GM12878 (cell line): ENCODE data around the gene GLB1L. TPM values are rescaled to one million over a fixed set of nuclear protein-coding genes. Genes with fewer than 3 reads are reported as not detected.

Experiments
- BACH1 ChIP-seq: fragments of 450-650 bp; IDR thresholded peaks from 2 replicates; pipeline ENCODE4 v1.6.1; 2017; ENCODE audit warnings: mild to moderate bottlenecking, borderline replicate concordance
- CBFB ChIP-seq: IDR thresholded peaks from 2 replicates; pipeline ENCODE4 v1.6.1; 2016; ENCODE audit warnings: antibody characterized with exemption, low read depth
- CREB1 ChIP-seq: IDR thresholded peaks from 2 replicates; pipeline ENCODE4 v1.6.1; 2012; ENCODE audit warnings: low read depth, mild to moderate bottlenecking, inconsistent platforms
- FOXK2 ChIP-seq: fragments of 450-650 bp; IDR thresholded peaks from 2 replicates; pipeline ENCODE4 v1.6.1; 2017; ENCODE audit warnings: mild to moderate bottlenecking, moderate library complexity
- MXI1 ChIP-seq: fragments of 150-350 bp; IDR thresholded peaks from 2 replicates; pipeline ENCODE4 v1.6.1; 2011; ENCODE audit warnings: low read depth, mild to moderate bottlenecking, inconsistent platforms, low read length, improper control_type of control experiment
- POLR2A ChIP-seq: IDR thresholded peaks from 2 replicates; pipeline ENCODE4 v1.6.1; 2011; ENCODE audit warnings: low read depth, mild to moderate bottlenecking, low read length
- POLR2AphosphoS5 ChIP-seq: IDR thresholded peaks from 2 replicates; pipeline ENCODE4 v1.6.1; 2011; ENCODE audit warnings: mild to moderate bottlenecking, low read length, inconsistent platforms
- RB1 ChIP-seq: fragments of 450-650 bp; formaldehyde crosslinking; IDR thresholded peaks from 2 replicates; pipeline ENCODE4 v1.6.1; 2017; ENCODE audit warnings: mild to moderate bottlenecking, borderline replicate concordance
- RCOR1 ChIP-seq: conservative IDR thresholded peaks from 2 replicates; pipeline ENCODE4 v1.6.1; 2012; ENCODE audit warnings: low read depth, low read length, improper control_type of control experiment
- SMARCA5 ChIP-seq: fragments of 450-650 bp; IDR thresholded peaks from 2 replicates; pipeline ENCODE4 v1.6.1; 2017; ENCODE audit warnings: mild to moderate bottlenecking
- YY1 ChIP-seq: IDR thresholded peaks from 2 replicates; pipeline ENCODE4 v1.6.1; 2011; ENCODE audit warnings: low read depth, mild to moderate bottlenecking, low read length
- polyA plus RNA-seq, 11 experiments: library from polyadenylated mRNA; depleted of rRNA in 4 of 11; unstranded in 6 of 11; stranded (reverse) in 5 of 11; fragments of >200 nt; fragmentation: Nextera tagmentation in 4 of 11; fragmentation: Illumina TruSeq in 1 of 11; extraction: Ambion mirVana in 4 of 11; extraction: Trizol in 1 of 11; gene quantifications; 1 replicate in 1 of 11; 2 replicates in 10 of 11; pipeline versions ENCODE4 v1.2.1 to v1.2.3, GENCODE V29; 2011 to 2016; ENCODE audit warnings: inconsistent platforms in 2 of 11, missing spikeins in 2 of 11, low read depth in 1 of 11
- total RNA-seq, 4 experiments: library from RNA; depleted of rRNA in 3 of 4; stranded (reverse); fragments of >200 nt in 3 of 4; fragmentation: Illumina TruSeq in 1 of 4; extraction: Trizol in 1 of 4; gene quantifications; 2 replicates each; pipeline versions ENCODE4 v1.2.1 to v1.2.3, GENCODE V29; 2013 to 2021
- TF ChIP-seq, protein P1 (sequence below): fragments of 450-650 bp; formaldehyde crosslinking; IDR thresholded peaks from 2 replicates; pipeline ENCODE4 v1.4.0; 2020; ENCODE audit warnings: mild to moderate bottlenecking, moderate library complexity
- TF ChIP-seq, protein P2 (sequence below): fragments of 450-650 bp; IDR thresholded peaks from 2 replicates; pipeline ENCODE4 v1.6.1; 2017; ENCODE audit warnings: mild to moderate bottlenecking, moderate library complexity
- TF ChIP-seq, protein P3 (sequence below): fragments of 450-650 bp; IDR thresholded peaks from 2 replicates; pipeline ENCODE4 v1.6.1; 2016; ENCODE audit warnings: mild to moderate bottlenecking
- TF ChIP-seq, protein P4 (sequence below): fragments of 450-650 bp; conservative IDR thresholded peaks from 2 replicates; pipeline ENCODE4 v1.6.1; 2017; ENCODE audit warnings: mild to moderate bottlenecking, moderate library complexity
- TF ChIP-seq, protein P5 (sequence below): IDR thresholded peaks from 2 replicates; pipeline ENCODE4 v1.6.1; 2011; ENCODE audit warnings: mild to moderate bottlenecking, low read depth, low read length, moderate library complexity; ENCODE audit not compliant: insufficient replicate concordance

GLB1L gene
- total and polyA plus RNA-seq, 10 of the 15 experiments (the other 5 are each of a cell fraction or from before 2014, with no cell fraction given): 0.29 to 4.6 (median 2.7) TPM

DNA sequence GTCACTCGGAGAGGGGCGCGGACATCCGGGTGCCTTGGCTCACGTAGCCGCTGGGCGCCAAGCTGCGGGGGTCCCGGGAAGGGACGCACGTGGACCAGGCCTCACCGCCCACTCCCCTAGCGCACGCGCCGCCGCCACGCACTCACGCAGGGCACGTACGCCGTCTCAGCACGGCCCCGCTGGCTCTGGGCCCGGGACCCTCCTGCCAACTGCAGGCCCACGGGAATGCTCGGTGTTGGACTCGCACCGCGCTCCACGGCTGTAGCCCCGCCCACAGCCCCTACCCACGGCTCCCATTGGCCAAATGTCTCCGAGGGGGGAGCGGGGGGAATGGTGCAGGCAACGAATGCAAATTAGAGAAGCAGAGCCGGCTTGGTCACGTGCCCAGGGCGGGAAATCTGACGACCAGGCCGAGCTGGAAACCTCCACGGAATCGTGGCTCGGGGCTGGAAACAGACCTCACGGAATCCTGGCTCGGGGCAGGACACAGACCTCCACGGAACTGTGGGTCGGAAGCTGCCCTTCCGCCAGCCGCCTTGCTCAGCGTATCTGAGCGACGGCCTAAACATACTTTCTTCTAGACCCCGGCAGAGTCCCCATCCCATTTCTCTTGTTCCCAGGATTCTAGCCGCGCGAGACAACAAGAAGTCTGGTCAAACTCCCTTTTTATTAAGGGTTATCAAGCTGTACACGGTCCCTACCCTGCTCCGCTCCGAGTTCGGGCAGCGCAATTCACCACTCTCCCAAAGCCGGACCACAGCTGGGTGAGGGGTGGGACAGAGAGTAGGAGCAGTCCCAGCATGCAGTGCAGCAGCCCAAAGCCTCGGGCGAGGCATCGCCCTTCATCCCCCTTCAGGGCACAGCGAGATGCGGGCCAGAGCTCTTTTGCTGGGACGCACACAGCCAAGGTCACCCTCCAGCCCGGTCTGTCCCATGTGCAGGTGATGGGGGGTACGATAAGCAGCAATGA is 26.2 kb downstream of the GLB1L start, which contains the start of gene ABCB6 (continued):
- TF ChIP-seq, protein P1, sequence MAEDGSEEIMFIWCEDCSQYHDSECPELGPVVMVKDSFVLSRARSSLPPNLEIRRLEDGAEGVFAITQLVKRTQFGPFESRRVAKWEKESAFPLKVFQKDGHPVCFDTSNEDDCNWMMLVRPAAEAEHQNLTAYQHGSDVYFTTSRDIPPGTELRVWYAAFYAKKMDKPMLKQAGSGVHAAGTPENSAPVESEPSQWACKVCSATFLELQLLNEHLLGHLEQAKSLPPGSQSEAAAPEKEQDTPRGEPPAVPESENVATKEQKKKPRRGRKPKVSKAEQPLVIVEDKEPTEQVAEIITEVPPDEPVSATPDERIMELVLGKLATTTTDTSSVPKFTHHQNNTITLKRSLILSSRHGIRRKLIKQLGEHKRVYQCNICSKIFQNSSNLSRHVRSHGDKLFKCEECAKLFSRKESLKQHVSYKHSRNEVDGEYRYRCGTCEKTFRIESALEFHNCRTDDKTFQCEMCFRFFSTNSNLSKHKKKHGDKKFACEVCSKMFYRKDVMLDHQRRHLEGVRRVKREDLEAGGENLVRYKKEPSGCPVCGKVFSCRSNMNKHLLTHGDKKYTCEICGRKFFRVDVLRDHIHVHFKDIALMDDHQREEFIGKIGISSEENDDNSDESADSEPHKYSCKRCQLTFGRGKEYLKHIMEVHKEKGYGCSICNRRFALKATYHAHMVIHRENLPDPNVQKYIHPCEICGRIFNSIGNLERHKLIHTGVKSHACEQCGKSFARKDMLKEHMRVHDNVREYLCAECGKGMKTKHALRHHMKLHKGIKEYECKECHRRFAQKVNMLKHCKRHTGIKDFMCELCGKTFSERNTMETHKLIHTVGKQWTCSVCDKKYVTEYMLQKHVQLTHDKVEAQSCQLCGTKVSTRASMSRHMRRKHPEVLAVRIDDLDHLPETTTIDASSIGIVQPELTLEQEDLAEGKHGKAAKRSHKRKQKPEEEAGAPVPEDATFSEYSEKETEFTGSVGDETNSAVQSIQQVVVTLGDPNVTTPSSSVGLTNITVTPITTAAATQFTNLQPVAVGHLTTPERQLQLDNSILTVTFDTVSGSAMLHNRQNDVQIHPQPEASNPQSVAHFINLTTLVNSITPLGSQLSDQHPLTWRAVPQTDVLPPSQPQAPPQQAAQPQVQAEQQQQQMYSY (CRISPR knock-in tag): 0 out of 2 replicates have a peak, but pooled peaks have one; percentile 2
- TF ChIP-seq, protein P2, sequence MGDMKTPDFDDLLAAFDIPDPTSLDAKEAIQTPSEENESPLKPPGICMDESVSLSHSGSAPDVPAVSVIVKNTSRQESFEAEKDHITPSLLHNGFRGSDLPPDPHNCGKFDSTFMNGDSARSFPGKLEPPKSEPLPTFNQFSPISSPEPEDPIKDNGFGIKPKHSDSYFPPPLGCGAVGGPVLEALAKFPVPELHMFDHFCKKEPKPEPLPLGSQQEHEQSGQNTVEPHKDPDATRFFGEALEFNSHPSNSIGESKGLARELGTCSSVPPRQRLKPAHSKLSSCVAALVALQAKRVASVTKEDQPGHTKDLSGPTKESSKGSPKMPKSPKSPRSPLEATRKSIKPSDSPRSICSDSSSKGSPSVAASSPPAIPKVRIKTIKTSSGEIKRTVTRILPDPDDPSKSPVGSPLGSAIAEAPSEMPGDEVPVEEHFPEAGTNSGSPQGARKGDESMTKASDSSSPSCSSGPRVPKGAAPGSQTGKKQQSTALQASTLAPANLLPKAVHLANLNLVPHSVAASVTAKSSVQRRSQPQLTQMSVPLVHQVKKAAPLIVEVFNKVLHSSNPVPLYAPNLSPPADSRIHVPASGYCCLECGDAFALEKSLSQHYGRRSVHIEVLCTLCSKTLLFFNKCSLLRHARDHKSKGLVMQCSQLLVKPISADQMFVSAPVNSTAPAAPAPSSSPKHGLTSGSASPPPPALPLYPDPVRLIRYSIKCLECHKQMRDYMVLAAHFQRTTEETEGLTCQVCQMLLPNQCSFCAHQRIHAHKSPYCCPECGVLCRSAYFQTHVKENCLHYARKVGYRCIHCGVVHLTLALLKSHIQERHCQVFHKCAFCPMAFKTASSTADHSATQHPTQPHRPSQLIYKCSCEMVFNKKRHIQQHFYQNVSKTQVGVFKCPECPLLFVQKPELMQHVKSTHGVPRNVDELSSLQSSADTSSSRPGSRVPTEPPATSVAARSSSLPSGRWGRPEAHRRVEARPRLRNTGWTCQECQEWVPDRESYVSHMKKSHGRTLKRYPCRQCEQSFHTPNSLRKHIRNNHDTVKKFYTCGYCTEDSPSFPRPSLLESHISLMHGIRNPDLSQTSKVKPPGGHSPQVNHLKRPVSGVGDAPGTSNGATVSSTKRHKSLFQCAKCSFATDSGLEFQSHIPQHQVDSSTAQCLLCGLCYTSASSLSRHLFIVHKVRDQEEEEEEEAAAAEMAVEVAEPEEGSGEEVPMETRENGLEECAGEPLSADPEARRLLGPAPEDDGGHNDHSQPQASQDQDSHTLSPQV: no peak
- TF ChIP-seq POLR2AphosphoS5: peak; percentile 88
- TF ChIP-seq, protein P3, sequence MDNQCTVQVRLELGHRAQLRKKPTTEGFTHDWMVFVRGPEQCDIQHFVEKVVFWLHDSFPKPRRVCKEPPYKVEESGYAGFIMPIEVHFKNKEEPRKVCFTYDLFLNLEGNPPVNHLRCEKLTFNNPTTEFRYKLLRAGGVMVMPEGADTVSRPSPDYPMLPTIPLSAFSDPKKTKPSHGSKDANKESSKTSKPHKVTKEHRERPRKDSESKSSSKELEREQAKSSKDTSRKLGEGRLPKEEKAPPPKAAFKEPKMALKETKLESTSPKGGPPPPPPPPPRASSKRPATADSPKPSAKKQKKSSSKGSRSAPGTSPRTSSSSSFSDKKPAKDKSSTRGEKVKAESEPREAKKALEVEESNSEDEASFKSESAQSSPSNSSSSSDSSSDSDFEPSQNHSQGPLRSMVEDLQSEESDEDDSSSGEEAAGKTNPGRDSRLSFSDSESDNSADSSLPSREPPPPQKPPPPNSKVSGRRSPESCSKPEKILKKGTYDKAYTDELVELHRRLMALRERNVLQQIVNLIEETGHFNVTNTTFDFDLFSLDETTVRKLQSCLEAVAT: 0 out of 2 replicates have a peak, but pooled peaks have one; percentile 15
- no peak for TF ChIP-seq RCOR1
- peak; percentile 49 for TF ChIP-seq SMARCA5
- TF ChIP-seq POLR2A: peak; percentile 95
- 0 out of 2 replicates have a peak, but pooled peaks have one; percentile 5 for TF ChIP-seq FOXK2
- TF ChIP-seq RB1: peak; percentile 73; the same call in 1 of the 2 replicates
- TF ChIP-seq BACH1: peak; percentile 93
- 0 out of 2 replicates have a peak, but pooled peaks have one; percentile 54 for TF ChIP-seq CREB1
- TF ChIP-seq, protein P4, sequence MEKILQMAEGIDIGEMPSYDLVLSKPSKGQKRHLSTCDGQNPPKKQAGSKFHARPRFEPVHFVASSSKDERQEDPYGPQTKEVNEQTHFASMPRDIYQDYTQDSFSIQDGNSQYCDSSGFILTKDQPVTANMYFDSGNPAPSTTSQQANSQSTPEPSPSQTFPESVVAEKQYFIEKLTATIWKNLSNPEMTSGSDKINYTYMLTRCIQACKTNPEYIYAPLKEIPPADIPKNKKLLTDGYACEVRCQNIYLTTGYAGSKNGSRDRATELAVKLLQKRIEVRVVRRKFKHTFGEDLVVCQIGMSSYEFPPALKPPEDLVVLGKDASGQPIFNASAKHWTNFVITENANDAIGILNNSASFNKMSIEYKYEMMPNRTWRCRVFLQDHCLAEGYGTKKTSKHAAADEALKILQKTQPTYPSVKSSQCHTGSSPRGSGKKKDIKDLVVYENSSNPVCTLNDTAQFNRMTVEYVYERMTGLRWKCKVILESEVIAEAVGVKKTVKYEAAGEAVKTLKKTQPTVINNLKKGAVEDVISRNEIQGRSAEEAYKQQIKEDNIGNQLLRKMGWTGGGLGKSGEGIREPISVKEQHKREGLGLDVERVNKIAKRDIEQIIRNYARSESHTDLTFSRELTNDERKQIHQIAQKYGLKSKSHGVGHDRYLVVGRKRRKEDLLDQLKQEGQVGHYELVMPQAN: peak; percentile 23; the same call in 1 of the 2 replicates
- 0 out of 2 replicates have a peak, but pooled peaks have one; percentile 22 for TF ChIP-seq CBFB
- TF ChIP-seq YY1: peak; percentile 34; the same call in 1 of the 2 replicates
- peak; percentile 57 for TF ChIP-seq MXI1
- TF ChIP-seq, protein P5, sequence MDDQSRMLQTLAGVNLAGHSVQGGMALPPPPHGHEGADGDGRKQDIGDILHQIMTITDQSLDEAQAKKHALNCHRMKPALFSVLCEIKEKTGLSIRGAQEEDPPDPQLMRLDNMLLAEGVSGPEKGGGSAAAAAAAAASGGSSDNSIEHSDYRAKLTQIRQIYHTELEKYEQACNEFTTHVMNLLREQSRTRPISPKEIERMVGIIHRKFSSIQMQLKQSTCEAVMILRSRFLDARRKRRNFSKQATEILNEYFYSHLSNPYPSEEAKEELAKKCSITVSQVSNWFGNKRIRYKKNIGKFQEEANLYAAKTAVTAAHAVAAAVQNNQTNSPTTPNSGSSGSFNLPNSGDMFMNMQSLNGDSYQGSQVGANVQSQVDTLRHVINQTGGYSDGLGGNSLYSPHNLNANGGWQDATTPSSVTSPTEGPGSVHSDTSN: no peak
